Stimulated activated naive CD8-positive, alpha-beta T cell treated with anti-CD3 and anti-CD28 coated beads, Interleukin-15, amount 100 ng/mL, for 72 hours (primary cell): ENCODE results near the gene DGKB.

Experiments
- ATAC-seq: fragments of 150-1000 bp; cut with Tn5 transposase; 2 replicates; pipeline ENCODE4 v1.10.0; 2021; ENCODE audit warnings: mild to moderate bottlenecking, moderate library complexity
- DNase-seq, 2 donors: peaks; one replicate each; pipeline ENCODE4 v3.0.0; 2021 to 2022
- H3K27ac Mint-ChIP-seq, 2 donors: one replicate each; pipeline ENCODE4 v1.8.0; 2022; ENCODE audit warnings: mild to moderate bottlenecking in 2 of 2, mixed read lengths in 2 of 2, moderate library complexity in 2 of 2
- H3K27me3 Mint-ChIP-seq: one replicate; pipeline ENCODE4 v1.8.0; 2022; ENCODE audit warnings: mixed read lengths
- H3K4me1 Mint-ChIP-seq: one replicate; pipeline ENCODE4 v1.8.0; 2022; ENCODE audit warnings: mild to moderate bottlenecking, mixed read lengths
- H3K4me3 Mint-ChIP-seq, 2 donors: one replicate each; pipeline ENCODE4 v1.8.0; 2022; ENCODE audit warnings: mild to moderate bottlenecking in 2 of 2, mixed read lengths in 2 of 2, moderate library complexity in 1 of 2
- H3K9me3 Mint-ChIP-seq, 2 donors: one replicate each; pipeline ENCODE4 v1.8.0; 2022; ENCODE audit warnings: mixed read lengths in 2 of 2

Gene DGKB

GRCh38 chr7:14720785-14721184, 181.8 kb downstream of the DGKB start:
- no peak overlapping the region for H3K4me3 Mint-ChIP-seq
- DNase-seq (no peak), ATAC-seq (no peak)
- H3K27me3 Mint-ChIP-seq: no peaks in the 10 kb centered on the region
- H3K4me1 Mint-ChIP-seq: no peaks in the 10 kb centered on the region
- H3K9me3 Mint-ChIP-seq: no peaks in the 10 kb centered on the region
- H3K27ac Mint-ChIP-seq: no peak overlapping the region

DNA sequence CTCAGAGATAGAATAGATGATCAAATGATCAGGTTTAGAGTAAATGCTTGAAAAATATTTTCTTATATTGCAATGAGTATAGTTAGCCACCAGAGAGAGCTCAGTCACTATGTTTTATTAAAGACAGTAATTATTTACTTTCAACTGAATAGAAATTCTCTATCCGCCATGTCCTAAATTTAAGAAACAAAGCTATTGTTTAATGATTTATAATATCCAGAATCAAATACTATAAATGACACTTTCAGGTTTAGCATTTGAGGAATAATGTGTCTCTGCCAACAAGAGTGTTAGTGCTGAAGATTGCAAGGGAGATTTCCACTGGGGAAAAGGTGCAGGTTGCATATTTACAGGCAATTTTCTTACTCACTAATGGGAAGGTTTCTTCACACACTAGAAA, 184.7 kb downstream of the DGKB start:
- no peak overlapping the region for H3K4me3 Mint-ChIP-seq
- no peaks in the 10 kb centered on the region for H3K9me3 Mint-ChIP-seq
- H3K4me1 Mint-ChIP-seq: no peaks in the 10 kb centered on the region
- ATAC-seq (no peak), DNase-seq (no peak)
- no peak overlapping the region for H3K27ac Mint-ChIP-seq
- no peaks in the 10 kb centered on the region for H3K27me3 Mint-ChIP-seq

DNA sequence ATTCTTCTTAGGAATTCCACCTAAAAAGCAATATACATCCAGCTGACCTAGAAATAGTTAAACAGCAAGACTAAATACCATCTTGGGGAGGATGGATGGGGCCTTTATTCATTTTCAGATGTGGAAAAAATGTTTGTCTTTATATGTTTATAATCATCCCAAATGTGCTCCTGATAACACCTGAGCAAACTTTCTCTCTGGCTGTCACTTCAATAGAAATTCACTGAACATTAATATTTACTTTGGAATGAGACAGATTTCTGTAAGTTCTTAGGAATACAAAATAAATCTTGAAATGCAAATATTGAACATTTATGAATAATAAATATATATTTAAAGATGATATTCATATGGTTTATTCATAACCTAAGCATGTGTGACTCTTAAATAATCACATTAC, 185.4 kb downstream of the DGKB start:
- no peaks in the 10 kb centered on the region for H3K4me1 Mint-ChIP-seq
- no peak overlapping the region for H3K4me3 Mint-ChIP-seq
- no peak for ATAC-seq

GRCh38 chr7:14714161-14714728, 188.3 kb downstream of the DGKB start:
- ATAC-seq: peak; percentile 80
- Mint-ChIP-seq H3K9me3 (no peaks in the 10 kb centered on the region), H3K27ac (peak overlapping the region in 1 of 2 donors; percentile 66)

More for the DNA sequence above, 185.4 kb downstream of the DGKB start:
- Mint-ChIP-seq H3K27ac (no peak overlapping the region), H3K27me3 (no peaks in the 10 kb centered on the region), H3K9me3 (no peaks in the 10 kb centered on the region)
- DNase-seq: no peak

GRCh38 chr7:14698239-14698638, 204.3 kb downstream of the DGKB start:
- Mint-ChIP-seq H3K27me3 (no peaks in the 10 kb centered on the region), H3K4me3 (no peak overlapping the region), H3K9me3 (no peaks in the 10 kb centered on the region), H3K27ac (no peak overlapping the region), H3K4me1 (no peaks in the 10 kb centered on the region)
- no peak for DNase-seq
- ATAC-seq: no peak

More at GRCh38 chr7:14714161-14714728, 188.3 kb downstream of the DGKB start:
- Mint-ChIP-seq H3K27me3 (no peaks in the 10 kb centered on the region), H3K4me3 (no peak overlapping the region), H3K4me1 (no peaks in the 10 kb centered on the region)
- peak in 1 of 2 donors; percentile 11 for DNase-seq

- Mint-ChIP-seq H3K4me1 (no peaks in the 10 kb centered on the region), H3K4me3 (no peak overlapping the region), H3K9me3 (no peaks in the 10 kb centered on the region), H3K27ac (no peak overlapping the region), H3K27me3 (no peaks in the 10 kb centered on the region)
- ATAC-seq (no peak), DNase-seq (no peak)
Measured at GRCh38 chr7:14697684-14698083, 204.9 kb downstream of the DGKB start.

GRCh38 chr7:14691597-14692203, 210.9 kb downstream of the DGKB start:
- Mint-ChIP-seq H3K9me3 (no peaks in the 10 kb centered on the region), H3K27me3 (no peaks in the 10 kb centered on the region), H3K4me1 (no peaks in the 10 kb centered on the region), H3K4me3 (no peak overlapping the region), H3K27ac (no peak overlapping the region)
- ATAC-seq (no peak), DNase-seq (peak; percentile 11 to 12)

GRCh38 chr7:14691034-14691433, 211.5 kb downstream of the DGKB start:
- ATAC-seq: no peak
- Mint-ChIP-seq H3K9me3 (no peaks in the 10 kb centered on the region), H3K27me3 (no peaks in the 10 kb centered on the region), H3K4me3 (no peak overlapping the region), H3K4me1 (no peaks in the 10 kb centered on the region), H3K27ac (no peak overlapping the region)
- no peak for DNase-seq

- ATAC-seq (no peak), DNase-seq (no peak)
- H3K9me3 Mint-ChIP-seq: no peaks in the 10 kb centered on the region
- H3K4me3 Mint-ChIP-seq: no peak overlapping the region
- peak overlapping the region in 1 of 2 donors; percentile 27 for H3K27ac Mint-ChIP-seq
- H3K27me3 Mint-ChIP-seq: no peaks in the 10 kb centered on the region
- no peaks in the 10 kb centered on the region for H3K4me1 Mint-ChIP-seq
Measured at GRCh38 chr7:14690486-14690885, 212.1 kb downstream of the DGKB start.

- no peak for DNase-seq
- Mint-ChIP-seq H3K27me3 (no peaks in the 10 kb centered on the region), H3K4me1 (no peaks in the 10 kb centered on the region), H3K9me3 (no peaks in the 10 kb centered on the region), H3K4me3 (no peak overlapping the region), H3K27ac (peak overlapping the region in 1 of 2 donors; percentile 27)
- ATAC-seq: no peak
Measured at GRCh38 chr7:14690075-14690474, 212.5 kb downstream of the DGKB start.

GRCh38 chr7:14688208-14688607, 214.3 kb downstream of the DGKB start:
- Mint-ChIP-seq H3K9me3 (no peaks in the 10 kb centered on the region), H3K4me3 (no peak overlapping the region), H3K27ac (no peak overlapping the region), H3K4me1 (no peaks in the 10 kb centered on the region), H3K27me3 (no peaks in the 10 kb centered on the region)
- DNase-seq: no peak
- ATAC-seq: no peak

- H3K4me3 Mint-ChIP-seq: no peak overlapping the region
- H3K4me1 Mint-ChIP-seq: no peaks in the 10 kb centered on the region
- no peak overlapping the region for H3K27ac Mint-ChIP-seq
- ATAC-seq (no peak), DNase-seq (no peak)
- no peaks in the 10 kb centered on the region for H3K9me3 Mint-ChIP-seq
- H3K27me3 Mint-ChIP-seq: no peaks in the 10 kb centered on the region
Measured at GRCh38 chr7:14687777-14688176, 214.8 kb downstream of the DGKB start.

- H3K27ac Mint-ChIP-seq: no peak overlapping the region
Measured at GRCh38 chr7:14687241-14687640, 215.3 kb downstream of the DGKB start.

DNA sequence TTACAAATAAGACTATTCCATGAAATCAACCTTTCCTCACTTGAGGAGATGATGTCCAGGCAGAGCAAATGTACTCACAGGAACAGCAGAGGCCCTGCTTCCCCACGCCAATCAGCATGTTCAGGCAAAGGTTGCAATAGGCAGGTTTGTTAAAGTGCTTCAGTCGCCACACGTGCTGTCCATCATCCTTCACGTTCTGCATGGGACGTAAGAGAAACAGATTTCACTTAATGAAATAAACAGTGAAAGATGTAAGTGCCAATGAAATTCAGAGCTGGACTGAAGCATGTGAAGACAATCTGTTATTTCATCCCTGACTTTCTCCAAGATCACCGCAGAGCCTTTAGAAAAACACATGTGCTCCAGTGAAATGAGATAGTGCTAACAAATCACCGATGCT, 217.4 kb downstream of the DGKB start:
- DNase-seq (no peak), ATAC-seq (no peak)
- H3K27me3 Mint-ChIP-seq: no peaks in the 10 kb centered on the region
- H3K4me3 Mint-ChIP-seq: no peak overlapping the region
- H3K9me3 Mint-ChIP-seq: no peaks in the 10 kb centered on the region
- no peaks in the 10 kb centered on the region for H3K4me1 Mint-ChIP-seq
- no peak overlapping the region for H3K27ac Mint-ChIP-seq

More at GRCh38 chr7:14687241-14687640, 215.3 kb downstream of the DGKB start:
- Mint-ChIP-seq H3K4me3 (no peak overlapping the region), H3K4me1 (no peaks in the 10 kb centered on the region), H3K9me3 (no peaks in the 10 kb centered on the region), H3K27me3 (no peaks in the 10 kb centered on the region)
- ATAC-seq (no peak), DNase-seq (no peak)

DNA sequence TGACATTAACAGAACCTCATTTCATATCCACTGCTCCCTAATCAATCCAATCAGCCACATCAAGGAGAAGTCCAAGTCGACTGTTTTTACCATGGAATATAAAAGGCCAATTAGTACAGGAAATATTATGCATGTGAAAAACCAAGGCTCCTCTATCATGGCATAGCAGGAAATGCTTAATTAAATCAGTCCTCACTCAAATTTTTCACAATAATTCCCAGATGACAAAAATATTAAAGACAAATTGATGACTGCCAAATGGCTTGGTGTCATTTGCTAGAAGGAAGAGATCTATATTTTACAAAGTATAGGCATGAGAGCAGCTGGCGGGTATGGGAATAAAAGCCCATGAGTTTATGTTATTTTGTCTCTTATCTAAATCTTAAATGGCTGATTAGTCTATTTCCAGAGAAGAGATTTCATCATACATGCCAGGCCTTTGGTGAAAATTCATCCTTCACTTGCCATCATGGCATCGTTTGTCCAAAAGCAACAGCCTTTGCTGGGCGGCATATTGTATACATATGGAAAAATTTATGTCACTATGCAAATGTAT, 219.6 kb downstream of the DGKB start:
- no peak overlapping the region for H3K4me3 Mint-ChIP-seq
- no peak for DNase-seq
- H3K9me3 Mint-ChIP-seq: no peaks in the 10 kb centered on the region
- H3K27ac Mint-ChIP-seq: no peak overlapping the region
- ATAC-seq: no peak
- no peaks in the 10 kb centered on the region for H3K4me1 Mint-ChIP-seq
- no peaks in the 10 kb centered on the region for H3K27me3 Mint-ChIP-seq

DNA sequence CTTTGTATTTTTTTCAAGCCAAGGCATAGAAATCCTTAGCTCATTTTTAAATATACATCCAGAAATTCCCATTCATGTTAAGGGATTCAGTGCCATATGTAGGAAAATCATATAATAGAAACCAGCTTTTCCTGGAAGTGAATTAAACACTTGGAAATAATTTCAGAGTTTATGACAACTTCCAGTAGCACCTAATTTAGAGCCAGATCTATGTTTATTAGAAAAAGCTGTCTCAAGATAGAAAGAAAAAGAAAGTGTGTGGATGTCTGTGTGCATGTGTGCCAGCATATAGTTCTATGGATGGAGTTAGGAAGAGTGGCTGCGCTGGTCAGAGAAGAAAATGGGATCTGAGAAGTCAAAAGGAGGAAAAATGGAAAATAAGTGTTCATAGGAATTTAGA, 225.7 kb downstream of the DGKB start:
- Mint-ChIP-seq H3K27ac (no peak overlapping the region), H3K27me3 (no peaks in the 10 kb centered on the region), H3K4me1 (no peaks in the 10 kb centered on the region), H3K9me3 (peaks cover 0 to 6% of the 10 kb centered on the region in 2 donors), H3K4me3 (no peak overlapping the region)
- no peak for ATAC-seq
- no peak for DNase-seq

DNA sequence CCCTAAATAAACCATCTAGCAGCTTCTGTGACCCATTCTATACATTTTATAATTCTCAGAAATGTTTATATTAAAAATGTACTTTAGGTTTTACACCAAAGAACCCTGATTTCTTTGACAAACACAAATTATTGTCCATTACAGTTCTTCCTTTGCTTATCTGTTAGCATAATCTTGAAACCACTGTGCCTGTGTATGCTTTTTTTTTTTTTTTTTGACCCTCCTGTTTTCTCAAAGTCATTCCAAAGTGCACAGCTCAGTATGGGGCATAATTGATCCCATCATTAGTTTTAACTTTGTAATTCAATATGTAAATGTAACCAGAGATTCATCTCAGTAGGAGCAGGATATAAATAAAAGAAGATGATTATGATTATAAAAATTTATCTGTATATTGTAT, 229.3 kb downstream of the DGKB start:
- no peaks in the 10 kb centered on the region for H3K4me1 Mint-ChIP-seq
- no peak overlapping the region for H3K4me3 Mint-ChIP-seq
- ATAC-seq (no peak), DNase-seq (no peak)
- no peak overlapping the region for H3K27ac Mint-ChIP-seq
- no peaks in the 10 kb centered on the region for H3K27me3 Mint-ChIP-seq
- H3K9me3 Mint-ChIP-seq: peaks cover 0 to 6% of the 10 kb centered on the region in 2 donors
